Diencephalon (tissue), 1 donor: Measurements from ENCODE around the gene CD72. TPM values are rescaled to one million over a fixed set of nuclear protein-coding genes. Genes with fewer than 3 reads are reported as not detected.

Experiments
- small RNA-seq: library from RNA; depleted of rRNA; stranded (forward); fragments of <200 nt; gene quantifications from one replicate; pipeline ENCODE3, GENCODE V24; 2014
- total RNA-seq: library from RNA; depleted of rRNA; stranded (reverse); fragments of >200 nt; gene quantifications from one replicate; pipeline ENCODE4 v1.2.3, GENCODE V29; 2014

CD72 gene, protein sequence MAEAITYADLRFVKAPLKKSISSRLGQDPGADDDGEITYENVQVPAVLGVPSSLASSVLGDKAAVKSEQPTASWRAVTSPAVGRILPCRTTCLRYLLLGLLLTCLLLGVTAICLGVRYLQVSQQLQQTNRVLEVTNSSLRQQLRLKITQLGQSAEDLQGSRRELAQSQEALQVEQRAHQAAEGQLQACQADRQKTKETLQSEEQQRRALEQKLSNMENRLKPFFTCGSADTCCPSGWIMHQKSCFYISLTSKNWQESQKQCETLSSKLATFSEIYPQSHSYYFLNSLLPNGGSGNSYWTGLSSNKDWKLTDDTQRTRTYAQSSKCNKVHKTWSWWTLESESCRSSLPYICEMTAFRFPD
- total RNA-seq: 0.46 TPM

GRCh38 chr9:35618325-35618727 is at the start of gene CD72:
CD72 (minus strand) TSS chr9:35618413; CDS start chr9:35618303, 110 bp downstream.

DNA sequence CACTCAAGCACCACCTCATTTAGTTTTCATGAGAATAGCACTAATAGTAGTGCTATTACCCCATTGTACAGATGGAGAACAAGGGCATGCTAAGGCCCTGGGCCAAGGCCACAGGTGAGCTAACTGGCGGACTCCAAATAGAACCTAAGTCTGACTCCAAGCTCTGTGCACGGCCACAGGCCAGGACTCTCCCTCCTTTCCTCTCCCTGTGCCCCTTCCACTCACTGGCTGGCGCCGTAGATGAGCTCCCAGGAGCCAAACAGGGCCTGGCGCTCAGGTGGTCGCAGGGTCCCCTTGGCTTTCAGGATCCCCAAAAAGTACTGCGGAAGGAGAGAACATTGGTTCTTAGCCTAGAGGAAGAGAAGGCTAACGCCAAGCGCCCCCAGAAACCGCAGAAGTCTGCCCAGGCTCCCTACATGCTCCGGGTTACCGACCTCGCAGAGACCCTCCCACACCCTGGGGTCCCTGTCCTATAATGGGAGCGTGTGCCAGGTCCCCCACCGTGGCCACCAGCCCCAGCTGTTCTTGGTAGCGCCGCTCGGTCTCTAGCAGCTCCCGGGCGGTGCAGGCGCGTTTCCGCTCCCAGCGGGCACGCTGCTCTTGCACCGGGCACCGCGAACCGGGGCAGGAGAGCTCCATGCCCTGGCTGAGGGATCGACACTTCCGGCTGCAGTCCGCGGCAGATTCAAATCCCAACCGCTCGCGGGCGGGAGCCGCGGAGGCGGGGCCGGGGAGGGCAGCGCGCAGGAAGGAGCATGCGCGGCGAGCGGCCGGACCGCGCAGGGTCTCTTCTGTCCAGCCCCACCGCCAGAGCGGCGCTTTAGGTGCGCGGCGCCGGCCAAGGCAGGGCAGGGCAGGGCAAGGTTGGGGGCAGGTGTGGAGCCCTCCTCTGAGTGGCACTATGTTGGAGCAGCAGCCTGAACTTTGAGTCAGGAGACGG is 46.6 kb upstream of the CD72 start, which contains the start of gene ARHGEF39:
Gene ARHGEF39 (minus strand): TSS at position 665 of the 940 bp plus-strand sequence. CDS start 26 bp downstream, at position 639.

DNA sequence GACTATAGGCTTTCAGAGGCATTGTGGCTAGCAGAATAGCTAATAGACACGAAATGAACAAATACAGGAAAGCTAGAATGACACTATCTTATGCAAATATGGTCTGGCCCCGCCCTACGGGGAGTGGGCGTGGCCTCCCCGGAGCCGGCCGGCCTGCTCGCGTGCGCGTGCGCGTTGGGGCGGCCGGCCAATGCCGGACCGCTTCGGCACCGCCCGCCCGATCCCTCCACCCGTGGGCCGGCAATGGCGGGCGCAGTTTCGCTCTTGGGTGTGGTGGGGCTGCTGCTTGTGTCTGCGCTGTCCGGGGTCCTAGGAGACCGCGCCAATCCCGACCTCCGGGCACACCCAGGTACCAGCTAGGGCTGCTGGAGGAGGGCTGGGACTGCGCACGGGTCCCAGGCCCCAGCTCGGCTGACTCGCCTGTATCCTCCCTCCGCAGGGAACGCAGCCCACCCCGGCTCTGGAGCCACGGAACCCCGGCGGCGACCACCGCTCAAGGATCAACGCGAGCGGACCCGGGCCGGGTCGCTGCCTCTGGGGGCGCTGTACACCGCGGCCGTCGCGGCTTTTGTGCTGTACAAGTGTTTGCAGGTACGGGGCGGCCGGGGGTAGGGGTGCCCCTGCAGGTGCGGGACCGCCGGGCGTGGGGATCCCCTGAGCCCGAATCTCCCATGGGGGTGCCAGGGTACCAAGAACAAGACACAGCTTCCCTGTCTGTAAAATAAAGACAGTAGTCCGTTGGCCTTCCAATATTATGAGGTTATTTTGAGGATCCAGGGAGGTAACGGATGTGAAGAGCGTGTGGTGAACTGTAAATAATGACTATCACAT is 40.1 kb upstream of the CD72 start, which contains the start of gene CCDC107:
Gene CCDC107 (plus strand): TSS at position 156 of the 831 bp plus-strand sequence. CDS start 88 bp downstream, at position 244.

DNA sequence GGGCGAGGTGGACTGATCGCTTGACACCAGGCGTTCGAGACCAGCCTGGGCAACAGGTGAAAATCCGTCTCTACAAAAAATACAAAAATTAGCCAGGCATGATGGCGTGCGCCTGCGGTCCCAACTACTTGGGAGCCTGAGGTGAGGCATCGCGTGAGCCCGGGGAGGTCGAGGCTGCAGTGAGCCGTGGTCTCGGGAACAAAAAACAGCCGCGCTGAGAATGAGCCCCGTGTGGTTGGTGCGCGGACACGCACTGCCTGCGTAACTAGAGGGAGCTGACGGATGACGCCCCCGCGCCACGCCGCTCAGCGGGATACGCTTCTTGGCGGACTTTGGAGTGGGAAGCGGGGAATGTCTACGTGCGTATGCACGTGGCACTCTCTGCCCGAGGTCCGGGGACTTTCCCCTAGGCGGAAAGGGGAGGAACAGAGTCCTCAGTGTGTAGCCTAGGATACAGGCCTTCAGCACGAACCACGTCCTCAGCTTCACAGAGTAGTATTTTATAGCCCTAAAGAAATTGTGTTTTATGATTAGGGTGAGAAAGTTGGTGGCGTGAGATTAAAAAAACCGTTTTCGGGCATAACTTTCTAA is 39.4 kb upstream of the CD72 start, which contains the start of gene RMRP:
Gene RMRP (minus strand): TSS at position 474 of the 591 bp plus-strand sequence.

GRCh38 chr9:35650341-35651158 is 32.3 kb upstream of the CD72 start, which contains the start of gene SIT1:
SIT1 (minus strand) TSS chr9:35650931; CDS start chr9:35650853, 78 bp downstream.

GRCh38 chr9:35604578-35605350 is 13.4 kb downstream of the CD72 start, which contains the start of gene TESK1:
TESK1 (plus strand) TSS chr9:35605262; CDS start chr9:35605620, 358 bp downstream.

Small RNA genes within 50 kb of the gene (small RNA-seq; reads per million reads assigned to genes)
- gene MIR4667 (0.23 reads per million), gene RMRP (not detected), gene RPS29P17 (not detected)

Other genes with a start within 250 kb of the CD72 start
- gene RUSC2, start 128.3 kb downstream of the CD72 start, total RNA-seq: 56.3 TPM
- gene TESK1, start 13.2 kb downstream of the CD72 start, total RNA-seq: 20.1 TPM
- gene SIT1, start 32.5 kb upstream of the CD72 start, total RNA-seq: not detected
- gene RMRP, start 39.6 kb upstream of the CD72 start, total RNA-seq: 144,204 TPM
- 11.5 TPM for gene CCDC107, start 39.9 kb upstream of the CD72 start, total RNA-seq
- 0.46 TPM for gene ARHGEF39, start 46.8 kb upstream of the CD72 start, total RNA-seq
- 1.2 TPM for gene CA9, start 55.5 kb upstream of the CD72 start, total RNA-seq
- 14.1 TPM for gene TPM2, start 71.5 kb upstream of the CD72 start, total RNA-seq
- 24.9 TPM for gene TLN1, start 113.8 kb upstream of the CD72 start, total RNA-seq
- 33.0 TPM for gene CREB3, start 114.3 kb upstream of the CD72 start, total RNA-seq
- 60.7 TPM for gene GBA2, start 130.8 kb upstream of the CD72 start, total RNA-seq
- 19.1 TPM for gene RGP1, start 130.9 kb upstream of the CD72 start, total RNA-seq
- not detected for gene MSMP, start 135.9 kb upstream of the CD72 start, total RNA-seq
- 11.3 TPM for gene NPR2, start 173.2 kb upstream of the CD72 start, total RNA-seq
- 8.3 TPM for gene SPAG8, start 193.8 kb upstream of the CD72 start, total RNA-seq
- gene HINT2, start 196.6 kb upstream of the CD72 start, total RNA-seq: 13.4 TPM
- gene FAM221B, start 210.3 kb upstream of the CD72 start, total RNA-seq: 0.23 TPM
- 10.4 TPM for gene TMEM8B, start 210.8 kb upstream of the CD72 start, total RNA-seq